ENCODE data around the gene FADD. TPM values are rescaled to one million over a fixed set of nuclear protein-coding genes. Genes with fewer than 3 reads are reported as not detected.

The FADD gene
- total RNA-seq, 2 donors from 2014 or later = 9.1 to 14.2 TPM

- Histone ChIP-seq H3K27ac (no peak overlapping the region), H3K9me3 (no peaks in the 10 kb centered on the region), H3K36me3 (replicated peaks in 1 of 2; ENCODE audit: insufficient read depth in 1 of 2, low read depth in 2 of 2) (no peaks in the 10 kb centered on the region), H3K4me3 (no peak overlapping the region), H3K27me3 (no peaks in the 10 kb centered on the region), H3K4me1 (no peaks in the 10 kb centered on the region)
- 58 to 73% methylated on average over 7 of the region's 9 CpGs for WGBS, 2 donors
- intact Hi-C loops (cut with DNase I) = no loop called here
- DNase-seq (no peak), ATAC-seq (no peak)
- TF ChIP-seq CTCF (IDR thresholded peaks at IDR 0.05) (no peak), POLR2A (IDR thresholded peaks at IDR 0.05) (no peak)
These were observed 36.0 kb upstream of the FADD start for GRCh38 chr11:70167120-70167519.

GRCh38 chr11:70167723-70168404 is 35.2 kb upstream of the FADD start:
- intact Hi-C loops (cut with DNase I) = no loop called here
- no peak overlapping the region for H3K27ac ChIP-seq
- H3K9me3 ChIP-seq = no peaks in the 10 kb centered on the region
- ATAC-seq (no peak), DNase-seq (no peak)
- no peak overlapping the region for H3K4me3 ChIP-seq
- H3K36me3 ChIP-seq (replicated peaks in 1 of 2; ENCODE audit: insufficient read depth in 1 of 2, low read depth in 2 of 2) = no peaks in the 10 kb centered on the region
- no peaks in the 10 kb centered on the region for H3K4me1 ChIP-seq
- TF ChIP-seq CTCF (IDR thresholded peaks at IDR 0.05) (no peak), POLR2A (IDR thresholded peaks at IDR 0.05) (no peak)
- 71 to 75% methylated on average over 8 to 17 of the region's 17 CpGs for WGBS, 2 donors
- H3K27me3 ChIP-seq = no peaks in the 10 kb centered on the region

- intact Hi-C loops (cut with DNase I) = no loop called here
- no peaks in the 10 kb centered on the region for H3K9me3 ChIP-seq
- WGBS, 2 donors = 65 to 70% methylated on average over 6 of the region's 6 CpGs
- no peak for ATAC-seq
- DNase-seq = no peak
- no peak for TF ChIP-seq POLR2A (IDR thresholded peaks at IDR 0.05)
- no peak for TF ChIP-seq CTCF (IDR thresholded peaks at IDR 0.05)
- no peaks in the 10 kb centered on the region for H3K27me3 ChIP-seq
- H3K4me3 ChIP-seq = no peak overlapping the region
- H3K4me1 ChIP-seq = no peaks in the 10 kb centered on the region
- H3K36me3 ChIP-seq (replicated peaks in 1 of 2; ENCODE audit: insufficient read depth in 1 of 2, low read depth in 2 of 2) = no peaks in the 10 kb centered on the region
- no peak overlapping the region for H3K27ac ChIP-seq
These were observed 34.7 kb upstream of the FADD start for GRCh38 chr11:70168405-70168754.

- Histone ChIP-seq H3K27me3 (no peaks in the 10 kb centered on the region), H3K27ac (no peak overlapping the region), H3K9me3 (no peaks in the 10 kb centered on the region), H3K4me1 (no peaks in the 10 kb centered on the region), H3K4me3 (no peak overlapping the region), H3K36me3 (replicated peaks in 1 of 2; ENCODE audit: insufficient read depth in 1 of 2, low read depth in 2 of 2) (no peaks in the 10 kb centered on the region)
- intact Hi-C loops (cut with DNase I) = no loop called here
- no peak for ATAC-seq
- DNase-seq = no peak
- no peak for TF ChIP-seq CTCF (IDR thresholded peaks at IDR 0.05)
- TF ChIP-seq POLR2A (IDR thresholded peaks at IDR 0.05) = no peak
- 33 to 54% methylated on average over 1 to 11 of the region's 11 CpGs for WGBS, 2 donors
These were observed 34.0 kb upstream of the FADD start for GRCh38 chr11:70169127-70169526.

GRCh38 chr11:70169632-70170031 is 33.5 kb upstream of the FADD start:
- 30 to 48% methylated on average over 2 to 8 of the region's 8 CpGs for WGBS, 2 donors
- no peaks in the 10 kb centered on the region for H3K36me3 ChIP-seq (replicated peaks in 1 of 2; ENCODE audit: insufficient read depth in 1 of 2, low read depth in 2 of 2)
- TF ChIP-seq CTCF (IDR thresholded peaks at IDR 0.05) (no peak), POLR2A (IDR thresholded peaks at IDR 0.05) (no peak)
- H3K4me3 ChIP-seq = no peak overlapping the region
- H3K4me1 ChIP-seq = no peaks in the 10 kb centered on the region
- intact Hi-C loops (cut with DNase I) = no loop called here
- DNase-seq = no peak
- no peak overlapping the region for H3K27ac ChIP-seq
- ATAC-seq = no peak
- H3K9me3 ChIP-seq = no peaks in the 10 kb centered on the region
- no peaks in the 10 kb centered on the region for H3K27me3 ChIP-seq

All from body of pancreas (tissue), 4 donors.